Activated CD8-positive, alpha-beta T cell treated with anti-CD3 and anti-CD28 coated beads for 36 hours (primary cell): ENCODE results near the gene FILIP1L. TPM values are rescaled to one million over a fixed set of nuclear protein-coding genes. Genes with fewer than 3 reads are reported as not detected.

Experiments
- ATAC-seq: fragments of 200-7000 bp; cut with Tn5 transposase; one replicate; pipeline ENCODE4 v1.10.0; 2021; ENCODE audit warnings: mild to moderate bottlenecking, moderate library complexity
- CTCF ChIA-PET: fragments of 350-600 bp; sonication (Branson Sonifier 250); formaldehyde crosslinking; loops from one replicate; lab custom pipeline; 2021; ENCODE audit warnings: antibody characterized with exemption; lab: Charles Lee
- POLR2A ChIA-PET: fragments of 350-600 bp; sonication (Branson Sonifier 250); formaldehyde crosslinking; loops from one replicate; lab custom pipeline; 2021; ENCODE audit warnings: antibody characterized with exemption; lab: Charles Lee
- DNase-seq: peaks from one replicate; pipeline ENCODE4 v3.0.0-alpha.2; 2020
- H3K27ac Mint-ChIP-seq: one replicate; pipeline ENCODE4 v1.8.0; 2021; ENCODE audit warnings: mild to moderate bottlenecking, mixed read lengths
- H3K27me3 Mint-ChIP-seq: one replicate; pipeline ENCODE4 v1.8.0; 2021; ENCODE audit warnings: mixed read lengths
- H3K36me3 Mint-ChIP-seq: one replicate; pipeline ENCODE4 v1.8.0; 2021; ENCODE audit warnings: low read depth, mixed read lengths
- H3K4me1 Mint-ChIP-seq: one replicate; pipeline ENCODE4 v1.8.0; 2021; ENCODE audit warnings: low read depth, mixed read lengths
- H3K4me3 Mint-ChIP-seq: one replicate; pipeline ENCODE4 v1.8.0; 2021; ENCODE audit warnings: mild to moderate bottlenecking, moderate library complexity, mixed read lengths
- H3K9me3 Mint-ChIP-seq: one replicate; pipeline ENCODE4 v1.8.0; 2021; ENCODE audit warnings: mixed read lengths
- intact Hi-C: fragments of 100-400 bp; cut with micrococcal nuclease; formaldehyde crosslinking; loops from one replicate; pipeline ENCODE4 v1.10.0; 2022
- total RNA-seq, 2 experiments: library from RNA; stranded (reverse); gene quantifications; one replicate each; pipeline ENCODE4 v1.2.3, GENCODE V29; 2021
- TF ChIP-seq, protein P1 (sequence below): fragments of 200-600 bp; IDR thresholded peaks from one replicate; pipeline ENCODE4 v1.8.0; 2022; ENCODE audit warnings: antibody characterized with exemption, mild to moderate bottlenecking

FILIP1L gene
- total RNA-seq, 2 experiments from 2014 or later, result 0.11 to 0.13 TPM

DNA sequence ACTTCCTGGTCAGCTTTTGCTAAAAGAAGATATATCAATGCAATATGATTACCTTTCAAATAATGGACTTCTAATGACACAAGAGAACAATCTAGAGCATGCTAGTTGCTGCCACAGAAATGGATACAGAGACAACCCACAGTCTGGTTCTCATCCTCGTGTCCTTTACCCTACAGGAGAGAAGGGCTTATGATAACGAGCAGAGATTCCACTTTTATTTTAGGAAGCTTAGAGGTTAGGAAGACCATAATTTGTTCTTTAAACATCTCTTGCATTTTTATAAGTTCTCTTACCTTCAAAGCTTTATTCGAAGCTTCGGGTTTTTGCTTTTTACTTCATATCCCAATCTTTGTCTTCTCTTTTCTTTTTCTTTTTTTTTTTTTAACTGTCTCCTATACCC lies 39.1 kb downstream of the FILIP1L start:
- ATAC-seq (no peak), DNase-seq (no peak)
- POLR2A ChIA-PET, result interaction anchor here (0.9 kb wide), 1 partner anchor 28 kb away, joined by 3 read pairs; no protein-coding TSS in a partner anchor
- H3K27ac Mint-ChIP-seq, result peak overlapping the region; percentile 64
- CTCF ChIA-PET, result interaction anchor here (0.7 to 5.7 kb wide), 8 partner anchors 10 to 243 kb away, joined by 3 to 41 read pairs (median 4); no protein-coding TSS in a partner anchor
- H3K36me3 Mint-ChIP-seq, result peaks cover 19% of the 10 kb centered on the region
- H3K4me3 Mint-ChIP-seq, result no peak overlapping the region
- TF ChIP-seq, protein P1, sequence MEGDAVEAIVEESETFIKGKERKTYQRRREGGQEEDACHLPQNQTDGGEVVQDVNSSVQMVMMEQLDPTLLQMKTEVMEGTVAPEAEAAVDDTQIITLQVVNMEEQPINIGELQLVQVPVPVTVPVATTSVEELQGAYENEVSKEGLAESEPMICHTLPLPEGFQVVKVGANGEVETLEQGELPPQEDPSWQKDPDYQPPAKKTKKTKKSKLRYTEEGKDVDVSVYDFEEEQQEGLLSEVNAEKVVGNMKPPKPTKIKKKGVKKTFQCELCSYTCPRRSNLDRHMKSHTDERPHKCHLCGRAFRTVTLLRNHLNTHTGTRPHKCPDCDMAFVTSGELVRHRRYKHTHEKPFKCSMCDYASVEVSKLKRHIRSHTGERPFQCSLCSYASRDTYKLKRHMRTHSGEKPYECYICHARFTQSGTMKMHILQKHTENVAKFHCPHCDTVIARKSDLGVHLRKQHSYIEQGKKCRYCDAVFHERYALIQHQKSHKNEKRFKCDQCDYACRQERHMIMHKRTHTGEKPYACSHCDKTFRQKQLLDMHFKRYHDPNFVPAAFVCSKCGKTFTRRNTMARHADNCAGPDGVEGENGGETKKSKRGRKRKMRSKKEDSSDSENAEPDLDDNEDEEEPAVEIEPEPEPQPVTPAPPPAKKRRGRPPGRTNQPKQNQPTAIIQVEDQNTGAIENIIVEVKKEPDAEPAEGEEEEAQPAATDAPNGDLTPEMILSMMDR, result no peak
- peaks cover 3% of the 10 kb centered on the region for H3K9me3 Mint-ChIP-seq
- H3K27me3 Mint-ChIP-seq, result no peaks in the 10 kb centered on the region
- peaks cover 52% of the 10 kb centered on the region for H3K4me1 Mint-ChIP-seq
- intact Hi-C loops, result loop anchor here (10.0 kb wide), 1 partner anchor 240 kb away; no protein-coding TSS in a partner anchor

DNA sequence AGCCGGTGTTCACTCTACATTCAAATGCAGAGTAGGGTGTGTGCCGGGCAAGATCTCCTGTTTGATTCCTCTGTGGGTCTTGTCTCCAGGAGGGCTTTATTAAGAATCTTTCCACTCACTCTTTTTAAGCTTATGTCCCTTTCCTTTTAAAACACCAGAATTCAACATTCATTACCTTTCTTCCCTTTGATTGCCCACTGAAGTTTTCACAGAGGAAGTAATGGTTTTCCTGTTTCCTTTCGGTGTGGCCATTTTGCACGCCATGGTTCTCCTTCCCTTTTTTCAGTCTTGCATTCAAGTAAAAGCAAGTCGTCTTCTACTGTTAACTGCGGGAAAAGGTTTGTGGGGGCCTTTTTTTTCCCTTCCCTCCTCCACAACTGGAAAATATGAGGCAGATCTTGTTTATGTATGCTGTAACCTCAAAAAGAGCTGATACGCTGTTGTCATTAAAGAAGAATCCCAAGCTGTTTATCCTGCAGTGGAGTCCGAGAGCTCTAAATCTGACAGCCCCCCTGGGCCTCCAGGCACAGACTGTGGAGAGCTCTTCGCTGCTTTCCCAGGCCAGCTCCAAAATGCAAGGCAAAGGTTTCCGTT lies 40.5 kb downstream of the FILIP1L start:
- H3K4me1 Mint-ChIP-seq, result peaks cover 60% of the 10 kb centered on the region
- peaks cover 20% of the 10 kb centered on the region for H3K36me3 Mint-ChIP-seq
- intact Hi-C loops, result loop anchor here (1.0 to 10.0 kb wide), 2 partner anchors 13 to 239 kb away; no protein-coding TSS in a partner anchor
- peaks cover 3% of the 10 kb centered on the region for H3K9me3 Mint-ChIP-seq
- peak overlapping the region; percentile 62 for H3K4me3 Mint-ChIP-seq
- ChIA-PET CTCF (interaction anchor here (0.9 to 5.7 kb wide), 11 partner anchors 9 to 184 kb away, joined by 3 to 41 read pairs (median 6); no protein-coding TSS in a partner anchor), POLR2A (interaction anchor here (0.7 to 1.8 kb wide), 6 partner anchors 10 to 328 kb away, joined by 3 to 8 read pairs (median 4); partner anchors contain the start of genes LNP1 and TBC1D23)
- H3K27ac Mint-ChIP-seq, result peak overlapping the region; percentile 93
- peak; percentile 40 for ATAC-seq
- TF ChIP-seq, protein P1, result no peak
- DNase-seq, result peak; percentile 48
- H3K27me3 Mint-ChIP-seq, result no peaks in the 10 kb centered on the region

DNA sequence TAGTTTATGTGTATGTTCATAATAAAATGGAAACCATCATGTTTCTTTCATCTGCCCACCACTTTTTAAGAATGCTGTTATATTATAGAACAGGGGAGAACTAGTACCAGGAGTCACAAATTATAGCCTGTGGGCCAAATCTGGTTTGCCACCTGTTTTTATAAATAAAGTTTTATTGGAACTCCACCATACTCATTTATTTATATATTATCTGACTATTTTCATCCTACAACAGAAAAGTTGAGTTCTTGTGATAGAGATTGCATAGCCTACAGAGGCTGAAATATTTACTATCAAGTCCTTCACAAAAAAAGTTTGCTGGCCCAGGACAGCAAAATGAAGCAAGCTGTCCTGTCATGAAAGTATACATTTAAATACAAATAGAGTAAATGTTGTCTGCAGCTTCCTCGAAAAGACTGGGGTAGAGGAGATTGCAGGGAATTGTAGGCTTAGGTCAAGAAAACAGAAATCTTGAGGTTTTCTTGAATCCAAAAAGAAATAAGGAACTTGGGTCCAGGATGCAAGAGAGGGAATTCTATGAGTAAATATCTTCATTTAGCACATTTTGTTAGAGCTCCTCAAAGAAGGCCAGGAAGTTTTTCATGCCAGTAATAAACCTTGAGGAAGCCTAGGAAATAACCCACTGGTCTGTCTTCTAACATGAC lies 41.1 kb downstream of the FILIP1L start:
- H3K4me3 Mint-ChIP-seq, result peak overlapping the region; percentile 62

DNA sequence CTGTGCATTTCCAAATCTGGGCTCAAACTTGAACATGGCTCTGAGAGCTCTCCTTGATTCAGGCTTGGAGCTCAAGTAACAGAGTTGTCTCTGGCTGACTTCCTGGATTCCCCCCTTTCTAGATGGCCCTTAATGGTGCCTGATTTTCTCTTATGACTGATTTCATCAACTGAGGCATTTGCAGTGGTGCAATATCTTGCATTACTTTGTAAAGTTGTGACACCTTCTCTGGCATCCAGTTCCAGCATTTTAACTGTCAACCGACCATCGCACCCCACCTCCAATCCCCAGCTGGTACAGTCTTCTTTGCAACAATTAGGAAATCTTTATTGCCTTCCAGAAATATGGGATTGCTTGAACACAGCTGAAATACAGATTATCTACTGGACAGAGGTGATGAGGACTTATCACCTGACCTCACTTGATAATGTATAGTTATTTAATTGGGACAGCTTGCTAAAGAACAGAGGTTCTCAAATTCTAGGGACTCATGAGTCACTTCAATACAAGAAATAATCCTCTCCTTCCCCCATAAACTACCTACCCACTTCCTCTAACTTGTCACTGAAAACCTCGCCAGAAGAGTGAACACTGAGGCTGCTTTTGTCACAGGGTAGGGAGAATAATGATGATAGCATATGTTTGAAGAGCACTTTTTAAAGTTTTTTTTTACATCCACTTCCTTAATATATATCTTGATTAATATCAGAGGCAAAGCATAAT lies 41.8 kb downstream of the FILIP1L start:
- no peaks in the 10 kb centered on the region for H3K27me3 Mint-ChIP-seq
- H3K36me3 Mint-ChIP-seq, result peaks cover 20% of the 10 kb centered on the region
- CTCF ChIA-PET, result interaction anchor here (0.9 to 5.7 kb wide), 7 partner anchors 12 to 228 kb away, joined by 3 to 41 read pairs (median 6); no protein-coding TSS in a partner anchor
- peak overlapping the region; percentile 41 for H3K4me3 Mint-ChIP-seq
- intact Hi-C loops, result loop anchor here (1.0 to 10.0 kb wide), 2 partner anchors 15 to 238 kb away; no protein-coding TSS in a partner anchor
- peaks cover 62% of the 10 kb centered on the region for H3K4me1 Mint-ChIP-seq
- peaks cover 3% of the 10 kb centered on the region for H3K9me3 Mint-ChIP-seq
- DNase-seq (peak; percentile 40), ATAC-seq (peak; percentile 81)
- POLR2A ChIA-PET, result interaction anchor here (1.3 kb wide), 1 partner anchor 13 kb away, joined by 4 read pairs; no protein-coding TSS in a partner anchor
- H3K27ac Mint-ChIP-seq, result peak overlapping the region; percentile 93
- TF ChIP-seq, protein P1, result no peak

More for the DNA sequence above, 41.1 kb downstream of the FILIP1L start:
- Mint-ChIP-seq H3K27ac (peak overlapping the region; percentile 93), H3K27me3 (no peaks in the 10 kb centered on the region), H3K36me3 (peaks cover 20% of the 10 kb centered on the region), H3K9me3 (peaks cover 3% of the 10 kb centered on the region), H3K4me1 (peaks cover 62% of the 10 kb centered on the region)
- POLR2A ChIA-PET, result interaction anchor here (0.9 to 1.8 kb wide), 4 partner anchors 11 to 241 kb away, joined by 3 to 8 read pairs (median 4); partner anchors contain the start of gene TBC1D23
- CTCF ChIA-PET, result interaction anchor here (1.0 to 5.7 kb wide), 9 partner anchors 9 to 181 kb away, joined by 3 to 41 read pairs (median 9); no protein-coding TSS in a partner anchor
- TF ChIP-seq, protein P1, result no peak
- intact Hi-C loops, result loop anchor here (1.0 to 10.0 kb wide), 2 partner anchors 14 to 238 kb away; no protein-coding TSS in a partner anchor
- DNase-seq (no peak), ATAC-seq (peak; percentile 20)
